Liver (tissue), 9 donors: ENCODE data around the gene OSBPL5. TPM values are rescaled to one million over a fixed set of nuclear protein-coding genes. Genes with fewer than 3 reads are reported as not detected.
A peak's percentile ranks its signal among the peaks of the same experiment; 100 is the strongest.

ENCODE experiments used
- DNase-seq: peaks from one replicate; pipeline ENCODE4 v3.0.0-alpha.2; 2017; ENCODE audit warnings: low spot score
- H3K27ac ChIP-seq, 2 donors: one replicate each; pipeline ENCODE4 v1.7.0; 2013; ENCODE audit warnings: inconsistent platforms in 2 of 2, low read length in 2 of 2, control low read depth in 1 of 2, low read depth in 1 of 2, mild to moderate bottlenecking in 1 of 2
- H3K27me3 ChIP-seq, 4 donors: one replicate each; pipeline versions ENCODE4 v1.6.1 to v1.7.0; 2013; ENCODE audit warnings: low read length in 3 of 4, inconsistent platforms in 1 of 4, mild to moderate bottlenecking in 1 of 4, moderate library complexity in 1 of 4; ENCODE audit not compliant: control insufficient read depth in 4 of 4, insufficient read depth in 4 of 4
- H3K36me3 ChIP-seq, 4 donors: one replicate each; pipeline versions ENCODE4 v1.6.1 to v1.7.0; 2013; ENCODE audit warnings: low read length in 3 of 4, mild to moderate bottlenecking in 3 of 4, low read depth in 1 of 4, moderate library complexity in 1 of 4; ENCODE audit not compliant: control insufficient read depth in 4 of 4, insufficient read depth in 3 of 4
- H3K4me1 ChIP-seq, 4 donors: one replicate each; pipeline versions ENCODE4 v1.6.1 to v1.7.0; 2013; ENCODE audit warnings: low read length in 3 of 4, mild to moderate bottlenecking in 3 of 4, moderate library complexity in 1 of 4; ENCODE audit not compliant: control insufficient read depth in 4 of 4, insufficient read depth in 4 of 4
- H3K4me3 ChIP-seq, 3 donors: one replicate each; pipeline versions ENCODE4 v1.6.1 to v1.7.0; 2013; ENCODE audit warnings: low read length in 3 of 3, control low read depth in 1 of 3, low read depth in 1 of 3, mild to moderate bottlenecking in 1 of 3
- H3K9ac ChIP-seq, 2 donors: one replicate each; pipeline ENCODE4 v1.7.0; 2013; ENCODE audit warnings: low read length in 2 of 2, mild to moderate bottlenecking in 2 of 2, moderate library complexity in 2 of 2, control low read depth in 1 of 2, low read depth in 1 of 2
- H3K9me3 ChIP-seq, 4 donors: one replicate each; pipeline versions ENCODE4 v1.6.1 to v1.7.0; 2013; ENCODE audit warnings: low read length in 3 of 4; ENCODE audit not compliant: control insufficient read depth in 4 of 4
- ATF3 ChIP-seq: IDR thresholded peaks from 2 replicates; pipeline ENCODE4 v1.6.1; 2016; ENCODE audit warnings: antibody characterized with exemption
- CTCF ChIP-seq: fragments of 150-350 bp; IDR thresholded peaks from 2 replicates; pipeline ENCODE4 v1.5.1; 2017; ENCODE audit warnings: improper control_type of control experiment, low read depth, low read length; ENCODE audit not compliant: missing input control
- EGR1 ChIP-seq, 2 donors: IDR thresholded peaks; 2 replicates each; pipeline ENCODE4 v1.6.1; 2016 to 2018; ENCODE audit warnings: antibody characterized with exemption in 2 of 2, low read depth in 2 of 2
- FOXA1 ChIP-seq: IDR thresholded peaks from 2 replicates; pipeline ENCODE4 v1.6.1; 2016; ENCODE audit warnings: antibody characterized with exemption
- FOXA2 ChIP-seq: IDR thresholded peaks from 2 replicates; pipeline ENCODE4 v1.6.1; 2016; ENCODE audit warnings: antibody characterized with exemption
- GABPA ChIP-seq, 2 donors: IDR thresholded peaks in 1 of 2; conservative IDR thresholded peaks in 1 of 2; 2 replicates each; pipeline ENCODE4 v1.6.1; 2016; ENCODE audit warnings: antibody characterized with exemption in 2 of 2, mild to moderate bottlenecking in 1 of 2, moderate library complexity in 1 of 2
- HNF4A ChIP-seq, 2 donors: conservative IDR thresholded peaks; 2 replicates each; pipeline ENCODE4 v1.6.1; 2016; ENCODE audit warnings: antibody characterized with exemption in 2 of 2, mild to moderate bottlenecking in 2 of 2
- HNF4G ChIP-seq: IDR thresholded peaks from 2 replicates; pipeline ENCODE4 v1.6.1; 2016; ENCODE audit warnings: antibody characterized with exemption
- JUND ChIP-seq, 2 donors: IDR thresholded peaks; 2 replicates each; pipeline ENCODE4 v1.6.1; 2016; ENCODE audit warnings: antibody characterized with exemption in 2 of 2
- MAX ChIP-seq: IDR thresholded peaks from 2 replicates; pipeline ENCODE4 v1.6.1; 2016; ENCODE audit warnings: antibody characterized with exemption
- NR2F2 ChIP-seq: IDR thresholded peaks from 2 replicates; pipeline ENCODE4 v1.6.1; 2016; ENCODE audit warnings: antibody characterized with exemption
- RAD21 ChIP-seq, 2 donors: IDR thresholded peaks; 2 replicates each; pipeline ENCODE4 v1.6.1; 2016; ENCODE audit warnings: antibody characterized with exemption in 2 of 2, mild to moderate bottlenecking in 2 of 2
- REST ChIP-seq: IDR thresholded peaks from 2 replicates; pipeline ENCODE4 v1.6.1; 2016; ENCODE audit warnings: antibody characterized with exemption, mild to moderate bottlenecking
- RXRA ChIP-seq, 2 donors: IDR thresholded peaks; 2 replicates each; pipeline ENCODE4 v1.6.1; 2017 to 2018; ENCODE audit warnings: antibody characterized with exemption in 2 of 2, mild to moderate bottlenecking in 1 of 2
- SP1 ChIP-seq: IDR thresholded peaks from 2 replicates; pipeline ENCODE4 v1.6.1; 2018; ENCODE audit warnings: antibody characterized with exemption, mild to moderate bottlenecking
- TAF1 ChIP-seq: conservative IDR thresholded peaks from 2 replicates; pipeline ENCODE4 v1.6.1; 2016; ENCODE audit warnings: antibody characterized with exemption, mild to moderate bottlenecking
- YY1 ChIP-seq: IDR thresholded peaks from 2 replicates; pipeline ENCODE4 v1.6.1; 2016; ENCODE audit warnings: antibody characterized with exemption, mild to moderate bottlenecking
- ZBTB33 ChIP-seq: IDR thresholded peaks from 2 replicates; pipeline ENCODE4 v1.6.1; 2016; ENCODE audit warnings: antibody characterized with exemption
- WGBS: extraction: QIAGEN DNeasy Blood & Tissue Kit; methylation state at CpG from one replicate; pipeline ENCODE4 v1.1.7; 2013; 5-methylcytosine and 5-hydroxymethylcytosine counted together
- polyA plus RNA-seq, 2 donors: library from polyadenylated mRNA; stranded (reverse) in 1 of 2; unstranded in 1 of 2; fragments of 200-250 nt in 1 of 2; fragments of >200 nt in 1 of 2; fragmentation: Nextera tagmentation in 1 of 2; extraction: Ambion mirVana in 1 of 2; gene quantifications; one replicate each; pipeline versions ENCODE4 v1.2.1 to v1.2.3, GENCODE V29; 2013 to 2015
- total RNA-seq, 2 donors: library from RNA; depleted of rRNA; stranded (reverse); fragments of >200 nt; gene quantifications; one replicate each; pipeline ENCODE4 v1.2.3, GENCODE V29; 2014
- donor health status: healthy.
- donor health status: healthy.
- donor health status: healthy.
- donor health status: healthy.
- donor health status: healthy.

The OSBPL5 gene
- total and polyA plus RNA-seq, 4 donors = 0.74 to 6.2 (median 3.9) TPM

- TF ChIP-seq REST = no peak
Measured at GRCh38 chr11:3087373-3087772, 77.7 kb downstream of the OSBPL5 start (continued).

GRCh38 chr11:3086671-3087150, 78.4 kb downstream of the OSBPL5 start:
- H3K4me3 ChIP-seq = no peak overlapping the region
- DNase-seq = peak; percentile 47
- no peaks in the 10 kb centered on the region for H3K27me3 ChIP-seq
- H3K9ac ChIP-seq = no peak overlapping the region
- no peak for TF ChIP-seq ZBTB33
- no peak for TF ChIP-seq JUND (IDR thresholded peaks at IDR 0.05)
- no peak for TF ChIP-seq EGR1 (IDR thresholded peaks at IDR 0.05; ENCODE audit: low read depth in 2 of 2)
- TF ChIP-seq REST = no peak
- TF ChIP-seq GABPA (IDR thresholded peaks at IDR 0.05 in 1 of 2, conservative IDR thresholded peaks at IDR 0.05 in 1 of 2) = no peak
- TF ChIP-seq HNF4A (conservative IDR thresholded peaks at IDR 0.05) = no peak
- no peak for TF ChIP-seq FOXA2
- TF ChIP-seq YY1 = no peak
- TF ChIP-seq TAF1 = no peak
- no peak for TF ChIP-seq CTCF
- TF ChIP-seq RXRA (IDR thresholded peaks at IDR 0.05) = no peak
- TF ChIP-seq SP1 = no peak
- no peak for TF ChIP-seq FOXA1
- no peak for TF ChIP-seq NR2F2
- no peak for TF ChIP-seq HNF4G
- TF ChIP-seq RAD21 (IDR thresholded peaks at IDR 0.05) = no peak
- TF ChIP-seq MAX = no peak
- no peak for TF ChIP-seq ATF3
- no peak overlapping the region for H3K27ac ChIP-seq
- H3K9me3 ChIP-seq = no peaks in the 10 kb centered on the region
- H3K36me3 ChIP-seq = peaks cover 0 to 2% (median 0%) of the 10 kb centered on the region in 4 donors
- no peaks in the 10 kb centered on the region for H3K4me1 ChIP-seq
- WGBS = 73% methylated on average over 9 of the region's 9 CpGs
